IMR-90 (cell line): Measurements from ENCODE around the gene CPEB3. TPM values are rescaled to one million over a fixed set of nuclear protein-coding genes. Genes with fewer than 3 reads are reported as not detected.

ENCODE experiments used
- ATAC-seq: fragments of 200-7000 bp; cut with Tn5 transposase; 2 replicates; pipeline ENCODE4 v1.9.1; 2020; ENCODE audit warnings: low read depth, mild to moderate bottlenecking, moderate library complexity
- BruUV-seq: library from RNA; stranded (reverse); fragments of 400-500 nt; replicated peaks from 2 replicates; lab custom pipeline; 2021; lab: Mats Ljungman, UMichigan
- CTCF ChIA-PET: fragments of 300-600 bp; formaldehyde crosslinking; extraction: SDS; loops from one replicate; lab custom pipeline; 2021; ENCODE audit warnings: antibody characterized with exemption; lab: Yijun Ruan, JAX
- POLR2A ChIA-PET: fragments of 300-600 bp; sonication (Branson Sonifier 250); formaldehyde crosslinking; loops from one replicate; lab custom pipeline; 2022; ENCODE audit warnings: antibody characterized with exemption; ENCODE audit not compliant: unreplicated experiment; lab: Charles Lee
- DNase-seq: peaks from one replicate; pipeline ENCODE4 v3.0.0; 2013
- H2AFZ ChIP-seq: replicated peaks from 2 replicates; pipeline ENCODE3; 2013; ENCODE audit warnings: low read length, mild to moderate bottlenecking; ENCODE audit not compliant: poor library complexity
- H2AK5ac ChIP-seq: 2 replicates; pipeline ENCODE4 v1.6.1; 2013; ENCODE audit warnings: low read depth, low read length, inconsistent platforms
- H2AK9ac ChIP-seq: replicated peaks from 2 replicates; pipeline ENCODE3; 2013; ENCODE audit warnings: mild to moderate bottlenecking, low read depth, low read length, moderate library complexity; ENCODE audit not compliant: poor library complexity
- H2BK120ac ChIP-seq: 2 replicates; pipeline ENCODE4 v1.6.1; 2013; ENCODE audit warnings: low read depth, low read length, inconsistent platforms
- H2BK15ac ChIP-seq: 3 replicates; pipeline ENCODE4 v1.6.1; 2013; ENCODE audit warnings: low read depth, low read length, inconsistent platforms
- H2BK20ac ChIP-seq: 2 replicates; pipeline ENCODE4 v1.6.1; 2013; ENCODE audit warnings: low read depth, mild to moderate bottlenecking, inconsistent platforms, low read length, moderate library complexity
- H2BK5ac ChIP-seq: 2 replicates; pipeline ENCODE4 v1.6.1; 2013; ENCODE audit warnings: mild to moderate bottlenecking, low read depth, low read length, inconsistent platforms; ENCODE audit not compliant: poor library complexity, severe bottlenecking
- H3K14ac ChIP-seq: replicated peaks from 2 replicates; pipeline ENCODE4 v1.6.1; 2013; ENCODE audit warnings: low read depth, low read length, inconsistent platforms
- H3K18ac ChIP-seq: 2 replicates; pipeline ENCODE4 v1.6.1; 2013; ENCODE audit warnings: low read depth, low read length, control low read depth
- H3K23ac ChIP-seq: 2 replicates; pipeline ENCODE4 v1.6.1; 2013; ENCODE audit warnings: low read depth, low read length, inconsistent platforms
- H3K27ac ChIP-seq: 2 replicates; pipeline ENCODE4 v1.5.1; 2013; ENCODE audit warnings: mild to moderate bottlenecking, control low read depth, low read length; ENCODE audit not compliant: insufficient read depth
- H3K27me3 ChIP-seq: 2 replicates; pipeline ENCODE4 v1.6.1; 2013; ENCODE audit warnings: low read length; ENCODE audit not compliant: control insufficient read depth, insufficient read depth
- H3K36me3 ChIP-seq: 2 replicates; pipeline ENCODE4 v1.6.1; 2013; ENCODE audit warnings: low read length, mixed read lengths; ENCODE audit not compliant: control insufficient read depth, insufficient read depth
- H3K4ac ChIP-seq: 2 replicates; pipeline ENCODE4 v1.6.1; 2013; ENCODE audit warnings: low read depth, low read length, inconsistent platforms
- H3K4me1 ChIP-seq: 2 replicates; pipeline ENCODE4 v1.6.1; 2013; ENCODE audit warnings: low read length, mixed read lengths; ENCODE audit not compliant: control insufficient read depth, insufficient read depth
- H3K4me2 ChIP-seq: 2 replicates; pipeline ENCODE4 v1.6.1; 2013; ENCODE audit warnings: low read depth, mild to moderate bottlenecking, control low read depth, low read length, moderate library complexity
- H3K4me3 ChIP-seq: 2 replicates; pipeline ENCODE4 v1.5.1; 2013; ENCODE audit warnings: low read depth, mild to moderate bottlenecking, control low read depth, low read length, moderate library complexity; ENCODE audit not compliant: insufficient read depth
- H3K56ac ChIP-seq: 2 replicates; pipeline ENCODE4 v1.6.1; 2013; ENCODE audit warnings: low read length, inconsistent platforms; ENCODE audit not compliant: insufficient read depth; ENCODE audit errors: extremely low read depth
- H3K79me1 ChIP-seq, 2 experiments: 2 replicates each; pipeline ENCODE4 v1.6.1; 2013; ENCODE audit warnings: low read length in 2 of 2, inconsistent platforms in 1 of 2, low read depth in 1 of 2
- H3K9ac ChIP-seq: 2 replicates; pipeline ENCODE4 v1.6.1; 2013; ENCODE audit warnings: low read depth, low read length, control low read depth
- H3K9me1 ChIP-seq: 2 replicates; pipeline ENCODE4 v1.6.1; 2013; ENCODE audit warnings: low read length, inconsistent platforms; ENCODE audit not compliant: insufficient read depth
- H3K9me3 ChIP-seq: 2 replicates; pipeline ENCODE4 v1.6.1; 2013; ENCODE audit warnings: low read length; ENCODE audit not compliant: control insufficient read depth, insufficient read depth
- H4K20me1 ChIP-seq: 2 replicates; pipeline ENCODE4 v1.6.1; 2013; ENCODE audit warnings: low read length, inconsistent platforms; ENCODE audit not compliant: insufficient read depth
- H4K5ac ChIP-seq: 2 replicates; pipeline ENCODE4 v1.6.1; 2013; ENCODE audit warnings: mild to moderate bottlenecking, low read depth, low read length, control low read depth
- H4K8ac ChIP-seq, 2 experiments: 2 replicates each; pipeline ENCODE4 v1.6.1; 2013; ENCODE audit warnings: low read depth in 2 of 2, low read length in 2 of 2, control low read depth in 1 of 2, inconsistent platforms in 1 of 2
- H4K91ac ChIP-seq: 2 replicates; pipeline ENCODE4 v1.6.1; 2013; ENCODE audit warnings: low read depth, low read length, inconsistent platforms; ENCODE audit not compliant: insufficient read depth
- BHLHE40 ChIP-seq: fragments of 150-350 bp; IDR thresholded peaks from 2 replicates; pipeline ENCODE4 v1.6.1; 2016; ENCODE audit warnings: mild to moderate bottlenecking, low read depth, low read length
- CHD1 ChIP-seq: IDR thresholded peaks from 2 replicates; pipeline ENCODE4 v1.6.1; 2012; ENCODE audit warnings: low read depth, low read length, improper control_type of control experiment
- FOS ChIP-seq: fragments of 150-350 bp; IDR thresholded peaks from 2 replicates; pipeline ENCODE4 v1.6.1; 2016; ENCODE audit warnings: low read depth, low read length
- MAFK ChIP-seq: IDR thresholded peaks from 2 replicates; pipeline ENCODE4 v1.6.1; 2012; ENCODE audit warnings: low read depth, low read length, improper control_type of control experiment
- MAZ ChIP-seq: IDR thresholded peaks from 2 replicates; pipeline ENCODE4 v1.6.1; 2012; ENCODE audit warnings: low read depth, mild to moderate bottlenecking, low read length, improper control_type of control experiment, moderate library complexity, borderline replicate concordance
- MXI1 ChIP-seq: IDR thresholded peaks from 2 replicates; pipeline ENCODE4 v1.6.1; 2012; ENCODE audit warnings: low read depth, mild to moderate bottlenecking, low read length, moderate library complexity, borderline replicate concordance
- NFE2L2 ChIP-seq: fragments of 150-350 bp; IDR thresholded peaks from 2 replicates; pipeline ENCODE4 v1.6.1; 2016; ENCODE audit warnings: low read depth, mild to moderate bottlenecking, low read length
- RAD21 ChIP-seq: IDR thresholded peaks from 2 replicates; pipeline ENCODE4 v1.6.1; 2012; ENCODE audit warnings: low read length, improper control_type of control experiment
- RFX5 ChIP-seq: IDR thresholded peaks from 2 replicates; pipeline ENCODE4 v1.8.0; 2012; ENCODE audit warnings: low read depth, mild to moderate bottlenecking, low read length, moderate library complexity
- WGBS, 2 experiments: methylation state at CpG; one replicate each; pipeline versions ENCODE4 v1.1.5 to v1.1.7; 2013; ENCODE audit warnings: missing lambda C conversion rate in 2 of 2; ENCODE audit not compliant: insufficient read length in 1 of 2; ENCODE audit errors: extremely low coverage in 2 of 2; 5-methylcytosine and 5-hydroxymethylcytosine counted together
- dilution Hi-C: fragments of 300-500 bp; cut with HindIII; formaldehyde crosslinking; loops from one replicate; pipeline ENCODE4 v1.14.3; 2018; ENCODE audit warnings: low sequenced_read_pairs; ENCODE audit not compliant: unreplicated experiment
- in situ Hi-C: fragments of 300-500 bp; cut with MboI; formaldehyde crosslinking; loops from 3 replicates; pipeline ENCODE4 v1.14.3; 2019; ENCODE audit warnings: low sequenced_read_pairs, inconsistent platforms, mixed read lengths
- intact Hi-C: fragments of 100-400 bp; cut with micrococcal nuclease; formaldehyde crosslinking; loops from 2 replicates; pipeline ENCODE4 v1.10.0; 2022
- polyA plus RNA-seq, 3 experiments: library from polyadenylated mRNA; depleted of rRNA; stranded (reverse); fragments of >200 nt; gene quantifications; 2 replicates each; pipeline ENCODE4 v1.2.3, GENCODE V29; 2012; ENCODE audit warnings: low replicate concordance in 1 of 3
- total RNA-seq: library from RNA; depleted of rRNA; stranded (reverse); fragments of >200 nt; gene quantifications from 2 replicates; pipeline ENCODE4 v1.2.3, GENCODE V29; 2012
- TF ChIP-seq, protein P1 (sequence below): conservative IDR thresholded peaks from 2 replicates; pipeline ENCODE4 v1.5.1; 2012; ENCODE audit warnings: mild to moderate bottlenecking, low read depth, low read length, improper control_type of control experiment
- TF ChIP-seq, protein P2 (sequence below): fragments of 150-350 bp; IDR thresholded peaks from 2 replicates; pipeline ENCODE4 v1.6.1; 2017; ENCODE audit warnings: mild to moderate bottlenecking, antibody characterized with exemption, low read length, low read depth
- TF ChIP-seq, protein P3 (sequence below): fragments of 150-350 bp; IDR thresholded peaks from 2 replicates; pipeline ENCODE4 v1.6.1; 2016; ENCODE audit warnings: low read depth, mild to moderate bottlenecking, low read length, moderate library complexity, borderline replicate concordance

Gene CPEB3
- total and polyA plus RNA-seq, 2 of the 4 experiments (the other 2 are of a cell fraction) = 0.18 to 0.36 TPM

DNA sequence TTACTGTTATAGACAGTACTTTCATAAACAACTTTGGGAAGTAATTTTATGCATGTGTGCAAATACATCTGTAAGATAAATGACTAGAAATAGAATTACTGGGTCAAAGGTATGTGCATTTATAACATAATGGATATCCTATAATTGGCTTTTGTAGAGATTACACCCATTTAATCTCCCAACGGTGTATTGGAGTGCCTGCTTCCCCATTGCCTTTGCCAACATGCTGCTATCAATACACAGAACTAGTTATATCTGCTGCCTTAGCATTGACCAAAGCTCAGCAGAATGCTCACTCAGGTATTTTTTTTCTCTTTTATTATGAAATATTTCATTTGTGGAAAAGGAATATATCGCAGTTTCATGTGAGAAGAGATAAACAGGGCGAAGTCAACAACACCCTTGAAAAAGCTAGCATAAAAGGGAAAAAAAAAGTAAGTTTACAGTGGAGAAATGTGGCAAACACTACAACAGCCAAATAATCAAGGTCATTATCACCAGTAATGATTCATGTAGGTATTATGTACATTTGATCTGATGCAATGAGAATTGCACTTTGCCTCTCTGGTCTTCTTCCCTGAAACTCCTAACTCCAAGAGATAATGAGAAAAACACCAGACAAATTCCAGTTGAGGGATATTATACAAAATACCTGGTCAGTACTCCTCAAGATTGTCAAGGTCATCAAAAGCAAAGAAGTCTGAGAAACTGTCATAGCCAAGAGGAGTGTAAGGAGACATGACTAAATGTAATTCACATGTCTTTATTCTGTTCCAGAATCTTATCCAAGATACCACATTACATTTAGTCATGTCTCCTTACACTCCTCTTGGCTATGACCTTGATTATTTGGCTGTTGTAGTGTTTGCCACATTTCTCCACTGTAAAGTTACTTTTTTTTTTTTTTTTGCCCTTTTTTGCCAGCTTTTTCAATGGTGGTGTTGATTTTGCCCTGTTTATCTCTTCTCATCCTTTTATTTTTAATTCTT lies 36.9 kb upstream of the CPEB3 start (continued):
- no peak for TF ChIP-seq BHLHE40

DNA sequence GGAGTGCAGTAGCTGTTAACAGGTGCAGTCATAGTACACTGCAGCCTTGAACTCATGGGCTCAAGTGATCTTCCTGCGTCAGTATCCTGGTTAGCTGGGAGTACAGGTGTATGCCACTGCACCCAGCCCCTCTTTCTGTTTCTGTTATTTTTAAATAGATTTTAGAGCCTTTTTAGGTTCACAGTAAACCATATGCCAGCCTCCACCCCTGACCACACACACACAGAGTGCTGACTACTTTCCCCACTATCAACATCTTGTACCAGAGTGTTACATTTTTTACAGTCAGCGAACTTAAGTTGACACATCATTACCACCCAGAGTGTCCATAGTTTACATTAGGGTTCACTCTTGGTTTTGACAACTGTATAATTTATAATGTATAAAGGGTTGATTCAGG lies 32.2 kb upstream of the CPEB3 start:
- Histone ChIP-seq H2BK5ac (no peak overlapping the region), H2BK20ac (no peak overlapping the region), H3K18ac (no peak overlapping the region), H4K8ac (no peak overlapping the region), H3K4me3 (no peak overlapping the region), H3K56ac (no peak overlapping the region), H2AK9ac (no peak overlapping the region), H3K14ac (no peak overlapping the region), H3K27ac (no peak overlapping the region), H3K9me1 (no peaks in the 10 kb centered on the region), H3K23ac (no peak overlapping the region), H3K9me3 (no peaks in the 10 kb centered on the region), H2BK120ac (no peak overlapping the region), H3K4me2 (no peak overlapping the region), H4K5ac (no peak overlapping the region), H3K79me1 (peaks cover 20 to 48% of the 10 kb centered on the region in 2 experiments), H2AFZ (no peak overlapping the region), H2AK5ac (no peak overlapping the region), H3K36me3 (peaks cover 3% of the 10 kb centered on the region), H2BK15ac (no peak overlapping the region), H3K4ac (no peak overlapping the region), H4K20me1 (peaks cover 13% of the 10 kb centered on the region), H3K27me3 (no peaks in the 10 kb centered on the region), H3K4me1 (peaks cover 2% of the 10 kb centered on the region; the same call in 1 of the 2 replicates), H4K91ac (no peak overlapping the region), H3K9ac (no peak overlapping the region)
- ChIA-PET CTCF (no interaction called here), POLR2A (no interaction called here)
- dilution Hi-C loops = no loop called here
- ATAC-seq (no peak), DNase-seq (no peak)
- no TSS peak for BruUV-seq
- in situ Hi-C loops = no loop called here
- intact Hi-C loops = no loop called here
- no CpG with 5 or more reads among the region's 2 CpGs for WGBS, 2 experiments
- TF ChIP-seq MAZ (no peak), NFE2L2 (no peak), BHLHE40 (no peak), RFX5 (no peak), RAD21 (no peak), FOS (no peak), MXI1 (no peak), MAFK (no peak), CHD1 (no peak)
- TF ChIP-seq, protein P1, sequence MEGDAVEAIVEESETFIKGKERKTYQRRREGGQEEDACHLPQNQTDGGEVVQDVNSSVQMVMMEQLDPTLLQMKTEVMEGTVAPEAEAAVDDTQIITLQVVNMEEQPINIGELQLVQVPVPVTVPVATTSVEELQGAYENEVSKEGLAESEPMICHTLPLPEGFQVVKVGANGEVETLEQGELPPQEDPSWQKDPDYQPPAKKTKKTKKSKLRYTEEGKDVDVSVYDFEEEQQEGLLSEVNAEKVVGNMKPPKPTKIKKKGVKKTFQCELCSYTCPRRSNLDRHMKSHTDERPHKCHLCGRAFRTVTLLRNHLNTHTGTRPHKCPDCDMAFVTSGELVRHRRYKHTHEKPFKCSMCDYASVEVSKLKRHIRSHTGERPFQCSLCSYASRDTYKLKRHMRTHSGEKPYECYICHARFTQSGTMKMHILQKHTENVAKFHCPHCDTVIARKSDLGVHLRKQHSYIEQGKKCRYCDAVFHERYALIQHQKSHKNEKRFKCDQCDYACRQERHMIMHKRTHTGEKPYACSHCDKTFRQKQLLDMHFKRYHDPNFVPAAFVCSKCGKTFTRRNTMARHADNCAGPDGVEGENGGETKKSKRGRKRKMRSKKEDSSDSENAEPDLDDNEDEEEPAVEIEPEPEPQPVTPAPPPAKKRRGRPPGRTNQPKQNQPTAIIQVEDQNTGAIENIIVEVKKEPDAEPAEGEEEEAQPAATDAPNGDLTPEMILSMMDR = no peak
- TF ChIP-seq, protein P2, sequence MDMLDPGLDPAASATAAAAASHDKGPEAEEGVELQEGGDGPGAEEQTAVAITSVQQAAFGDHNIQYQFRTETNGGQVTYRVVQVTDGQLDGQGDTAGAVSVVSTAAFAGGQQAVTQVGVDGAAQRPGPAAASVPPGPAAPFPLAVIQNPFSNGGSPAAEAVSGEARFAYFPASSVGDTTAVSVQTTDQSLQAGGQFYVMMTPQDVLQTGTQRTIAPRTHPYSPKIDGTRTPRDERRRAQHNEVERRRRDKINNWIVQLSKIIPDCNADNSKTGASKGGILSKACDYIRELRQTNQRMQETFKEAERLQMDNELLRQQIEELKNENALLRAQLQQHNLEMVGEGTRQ = no peak
- TF ChIP-seq, protein P3, sequence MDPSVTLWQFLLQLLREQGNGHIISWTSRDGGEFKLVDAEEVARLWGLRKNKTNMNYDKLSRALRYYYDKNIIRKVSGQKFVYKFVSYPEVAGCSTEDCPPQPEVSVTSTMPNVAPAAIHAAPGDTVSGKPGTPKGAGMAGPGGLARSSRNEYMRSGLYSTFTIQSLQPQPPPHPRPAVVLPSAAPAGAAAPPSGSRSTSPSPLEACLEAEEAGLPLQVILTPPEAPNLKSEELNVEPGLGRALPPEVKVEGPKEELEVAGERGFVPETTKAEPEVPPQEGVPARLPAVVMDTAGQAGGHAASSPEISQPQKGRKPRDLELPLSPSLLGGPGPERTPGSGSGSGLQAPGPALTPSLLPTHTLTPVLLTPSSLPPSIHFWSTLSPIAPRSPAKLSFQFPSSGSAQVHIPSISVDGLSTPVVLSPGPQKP = no peak
